WTC11 (cell line): Measurements from ENCODE around the gene ZNF366. TPM values are rescaled to one million over a fixed set of nuclear protein-coding genes. Genes with fewer than 3 reads are reported as not detected.

Experiments
- ATAC-seq: fragments of 200-7000 bp; cut with Tn5 transposase; 2 replicates; pipeline ENCODE4 v1.10.0; 2021; ENCODE audit warnings: mild to moderate bottlenecking, moderate library complexity
- CTCF ChIA-PET: fragments of 300-600 bp; sonication (Branson Sonifier 250); formaldehyde crosslinking; loops from one replicate; lab custom pipeline; 2021; ENCODE audit warnings: antibody characterized with exemption; lab: Charles Lee
- POLR2A ChIA-PET: fragments of 350-600 bp; sonication (Branson Sonifier 250); formaldehyde crosslinking; loops from one replicate; lab custom pipeline; 2021; ENCODE audit warnings: antibody characterized with exemption; lab: Charles Lee
- DNase-seq: peaks from one replicate; pipeline ENCODE4 v3.0.0; 2021; ENCODE audit warnings: low spot score
- H3K27ac Mint-ChIP-seq: 2 replicates; pipeline ENCODE4 v1.8.0; 2021; ENCODE audit warnings: mixed read lengths
- H3K27me3 Mint-ChIP-seq: 2 replicates; pipeline ENCODE4 v1.8.0; 2021; ENCODE audit warnings: low read depth, mild to moderate bottlenecking, moderate library complexity, mixed read lengths
- H3K36me3 Mint-ChIP-seq: 2 replicates; pipeline ENCODE4 v1.8.0; 2021; ENCODE audit warnings: mixed read lengths
- H3K4me1 Mint-ChIP-seq: 2 replicates; pipeline ENCODE4 v1.8.0; 2022; ENCODE audit warnings: mixed read lengths
- H3K4me3 Mint-ChIP-seq: 2 replicates; pipeline ENCODE4 v1.8.0; 2021; ENCODE audit warnings: mild to moderate bottlenecking, moderate library complexity, mixed read lengths
- H3K9me3 Mint-ChIP-seq: 2 replicates; pipeline ENCODE4 v1.8.0; 2021; ENCODE audit warnings: mixed read lengths
- ATF1 ChIP-seq: sonication (generic); formaldehyde crosslinking; IDR thresholded peaks from 2 replicates; pipeline ENCODE4 v1.8.1; 2023; ENCODE audit warnings: mild to moderate bottlenecking, moderate library complexity, missing genetic modification reagents
- ATF2 ChIP-seq: sonication (generic); formaldehyde crosslinking; IDR thresholded peaks from 2 replicates; pipeline ENCODE4 v1.8.1; 2022; ENCODE audit warnings: low read depth, missing genetic modification reagents, borderline replicate concordance
- ATF6 ChIP-seq: sonication (generic); formaldehyde crosslinking; IDR thresholded peaks from 2 replicates; pipeline ENCODE4 v1.8.1; 2023; ENCODE audit warnings: mild to moderate bottlenecking, missing genetic modification reagents
- CDX4 ChIP-seq: fragments of 250-450 bp; sonication (Bioruptor Pico); IDR thresholded peaks from 2 replicates; pipeline ENCODE4 v1.9.0; 2021; ENCODE audit warnings: moderate library complexity, mild to moderate bottlenecking, inconsistent platforms, borderline replicate concordance
- CREB1 ChIP-seq: sonication (generic); formaldehyde crosslinking; IDR thresholded peaks from 2 replicates; pipeline ENCODE4 v1.8.0; 2023; ENCODE audit warnings: mild to moderate bottlenecking, missing genetic modification reagents
- FOXK1 ChIP-seq: sonication (generic); formaldehyde crosslinking; IDR thresholded peaks from 2 replicates; pipeline ENCODE4 v1.8.0; 2022; ENCODE audit warnings: mild to moderate bottlenecking, moderate library complexity, missing genetic modification reagents
- GABPB1 ChIP-seq: sonication (generic); formaldehyde crosslinking; IDR thresholded peaks from 2 replicates; pipeline ENCODE4 v1.8.1; 2023; ENCODE audit warnings: mild to moderate bottlenecking, missing genetic modification reagents
- IRF1 ChIP-seq: sonication (generic); formaldehyde crosslinking; IDR thresholded peaks from 2 replicates; pipeline ENCODE4 v1.8.0; 2023; ENCODE audit warnings: missing genetic modification reagents
- IRF2 ChIP-seq: sonication (generic); formaldehyde crosslinking; IDR thresholded peaks from 2 replicates; pipeline ENCODE4 v1.8.0; 2022; ENCODE audit warnings: low read depth, missing genetic modification reagents, borderline replicate concordance
- NR2C2 ChIP-seq: sonication (generic); formaldehyde crosslinking; IDR thresholded peaks from 2 replicates; pipeline ENCODE4 v1.8.0; 2022; ENCODE audit warnings: mild to moderate bottlenecking, missing genetic modification reagents
- OVOL2 ChIP-seq: fragments of 250-450 bp; sonication (Bioruptor Pico); IDR thresholded peaks from 2 replicates; pipeline ENCODE4 v1.9.0; 2021; ENCODE audit warnings: mild to moderate bottlenecking, borderline replicate concordance
- SP1 ChIP-seq: sonication (generic); formaldehyde crosslinking; conservative IDR thresholded peaks from 2 replicates; pipeline ENCODE4 v1.8.1; 2022; ENCODE audit warnings: missing genetic modification reagents
- USF1 ChIP-seq: sonication (generic); formaldehyde crosslinking; IDR thresholded peaks from 2 replicates; pipeline ENCODE4 v1.8.0; 2022; ENCODE audit warnings: mild to moderate bottlenecking, missing genetic modification reagents
- ZBTB21 ChIP-seq: sonication (generic); formaldehyde crosslinking; IDR thresholded peaks from 2 replicates; pipeline ENCODE4 v1.8.1; 2023; ENCODE audit warnings: mild to moderate bottlenecking, missing genetic modification reagents, borderline replicate concordance
- ZNF121 ChIP-seq: sonication (generic); formaldehyde crosslinking; IDR thresholded peaks from 2 replicates; pipeline ENCODE4 v1.8.0; 2023; ENCODE audit warnings: missing genetic modification reagents
- ZNF232 ChIP-seq: sonication (generic); formaldehyde crosslinking; IDR thresholded peaks from 2 replicates; pipeline ENCODE4 v1.8.0; 2022; ENCODE audit warnings: mild to moderate bottlenecking, missing genetic modification reagents
- ZNF281 ChIP-seq: sonication (generic); formaldehyde crosslinking; IDR thresholded peaks from 2 replicates; pipeline ENCODE4 v1.8.0; 2023; ENCODE audit warnings: mild to moderate bottlenecking, missing genetic modification reagents
- ZNF396 ChIP-seq: fragments of 250-450 bp; sonication (Bioruptor Pico); IDR thresholded peaks from 2 replicates; pipeline ENCODE4 v1.8.0; 2021; ENCODE audit warnings: mild to moderate bottlenecking, moderate library complexity, borderline replicate concordance
- ZNF416 ChIP-seq: fragments of 250-450 bp; sonication (Bioruptor Pico); IDR thresholded peaks from 2 replicates; pipeline ENCODE4 v1.9.0; 2021; ENCODE audit warnings: mild to moderate bottlenecking, inconsistent platforms
- ZNF423 ChIP-seq: fragments of 250-450 bp; sonication (Bioruptor Pico); IDR thresholded peaks from 2 replicates; pipeline ENCODE4 v2.1.2; 2022; ENCODE audit warnings: mild to moderate bottlenecking, moderate library complexity
- ZNF512 ChIP-seq: sonication (generic); formaldehyde crosslinking; IDR thresholded peaks from 2 replicates; pipeline ENCODE4 v1.8.1; 2022; ENCODE audit warnings: missing genetic modification reagents, borderline replicate concordance
- ZNF532 ChIP-seq: fragments of 250-450 bp; sonication (Bioruptor Pico); IDR thresholded peaks from 2 replicates; pipeline ENCODE4 v1.9.0; 2021; ENCODE audit warnings: mild to moderate bottlenecking, borderline replicate concordance
- ZNF671 ChIP-seq: fragments of 250-450 bp; sonication (Bioruptor Pico); IDR thresholded peaks from 2 replicates; pipeline ENCODE4 v1.8.0; 2021; ENCODE audit warnings: mild to moderate bottlenecking
- total RNA-seq: library from RNA; stranded (reverse); gene quantifications from 3 replicates; pipeline ENCODE4 v1.2.3, GENCODE V29; 2021

Gene ZNF366
- total RNA-seq, 1 experiment from 2014 or later, result not detected

- TF ChIP-seq ZNF121 (CRISPR knock-in tag) (no peak), FOXK1 (CRISPR knock-in tag) (no peak), ZNF423 (CRISPR knock-in tag) (no peak), NR2C2 (no peak), ATF2 (no peak)
Measured at GRCh38 chr5:72459913-72460312, 47.3 kb downstream of the ZNF366 start (continued).

- H3K9me3 Mint-ChIP-seq, result no peaks in the 10 kb centered on the region
- no peak overlapping the region for H3K4me3 Mint-ChIP-seq
- ATAC-seq (no peak), DNase-seq (no peak)
- CTCF ChIA-PET, result no interaction called here
- no peak overlapping the region for H3K27ac Mint-ChIP-seq
- H3K27me3 Mint-ChIP-seq, result peaks cover 3% of the 10 kb centered on the region; the same call in 1 of the 2 replicates
- no peak for TF ChIP-seq SP1 (CRISPR knock-in tag)
- TF ChIP-seq GABPB1 (CRISPR knock-in tag), result no peak
- no peak for TF ChIP-seq ZBTB21
- no peak for TF ChIP-seq ZNF281 (CRISPR knock-in tag)
- TF ChIP-seq ZNF512 (CRISPR knock-in tag), result no peak
- TF ChIP-seq ZNF232 (CRISPR knock-in tag), result no peak
- TF ChIP-seq ATF1, result no peak
- TF ChIP-seq IRF1 (CRISPR knock-in tag), result no peak
- no peak for TF ChIP-seq CDX4 (CRISPR knock-in tag)
- TF ChIP-seq OVOL2 (CRISPR knock-in tag), result no peak
- TF ChIP-seq ZNF532, result no peak
- TF ChIP-seq ATF6 (CRISPR knock-in tag), result no peak
- no peak for TF ChIP-seq CREB1
- no peak for TF ChIP-seq IRF2 (CRISPR knock-in tag)
- TF ChIP-seq ZNF416 (CRISPR knock-in tag), result no peak
- TF ChIP-seq USF1, result no peak
- TF ChIP-seq ZNF671 (CRISPR knock-in tag), result no peak
- no peak for TF ChIP-seq ZNF396 (CRISPR knock-in tag)
- H3K36me3 Mint-ChIP-seq, result no peaks in the 10 kb centered on the region
- POLR2A ChIA-PET, result no interaction called here
- H3K4me1 Mint-ChIP-seq, result no peaks in the 10 kb centered on the region
Measured at GRCh38 chr5:72459089-72459661, 48.0 kb downstream of the ZNF366 start.
